NB4 (cell line): ENCODE results near the gene TNFRSF11A.

Experiments used
- CTCF ChIP-seq: IDR thresholded peaks from one replicate; pipeline ENCODE4 v1.5.1; 2012; ENCODE audit warnings: low read depth, low read length
- MAX ChIP-seq: IDR thresholded peaks from 2 replicates; pipeline ENCODE4 v1.6.1; 2011; ENCODE audit warnings: low read depth, low read length
- POLR2A ChIP-seq: IDR thresholded peaks from 2 replicates; pipeline ENCODE4 v1.6.1; 2011; ENCODE audit warnings: mild to moderate bottlenecking; ENCODE audit not compliant: insufficient read length; ENCODE audit errors: extremely low read depth

GRCh38 chr18:62336618-62337017, 11.5 kb downstream of the TNFRSF11A start:
- TF ChIP-seq CTCF (no peak), POLR2A (no peak), MAX (no peak)
